Left lung (tissue), 10 donors: ENCODE data around the gene GNLY. TPM values are rescaled to one million over a fixed set of nuclear protein-coding genes. Genes with fewer than 3 reads are reported as not detected.

ENCODE experiments used
- ATAC-seq: fragments of 200-7000 bp; cut with Tn5 transposase; one replicate; pipeline ENCODE4 v1.9.1; 2020; ENCODE audit warnings: moderate library complexity
- DNase-seq, 4 donors: peaks; one replicate each; pipeline ENCODE4 v3.0.0-alpha.2; 2013 to 2020
- H3K27ac ChIP-seq, 2 donors: fragments of 200-600 bp; sonication (generic) in 1 of 2; one replicate each; pipeline versions ENCODE4 v1.5.0 to v1.8.0; 2020 to 2021
- H3K27me3 ChIP-seq, 2 donors: fragments of 200-600 bp; sonication (generic) in 1 of 2; one replicate each; pipeline versions ENCODE4 v1.5.0 to v1.8.0; 2020 to 2021
- H3K36me3 ChIP-seq, 2 donors: fragments of 200-600 bp; sonication (generic) in 1 of 2; one replicate each; pipeline versions ENCODE4 v1.5.0 to v1.8.0; 2020 to 2021
- H3K4me1 ChIP-seq, 2 donors: fragments of 200-600 bp; one replicate each; pipeline ENCODE4 v1.8.0; 2021
- H3K4me3 ChIP-seq, 2 donors: fragments of 200-600 bp; sonication (generic) in 1 of 2; one replicate each; pipeline versions ENCODE4 v1.5.0 to v1.8.0; 2020 to 2021; ENCODE audit warnings: mild to moderate bottlenecking in 1 of 2
- H3K9me3 ChIP-seq, 2 donors: fragments of 200-600 bp; sonication (generic) in 1 of 2; one replicate each; pipeline versions ENCODE4 v1.5.0 to v1.8.0; 2020 to 2021
- intact Hi-C, 2 donors: fragments of 100-400 bp; cut with DNase I; formaldehyde crosslinking; loops; one replicate each; pipeline versions ENCODE4 v1.11.2 to v1.14.2; 2022
- polyA plus RNA-seq, 6 donors: library from polyadenylated mRNA; unstranded; fragments of 120-200 nt; gene quantifications; one replicate each; pipeline ENCODE4 v1.2.1, GENCODE V29; 2013; ENCODE audit not compliant: insufficient read length in 6 of 6
- total RNA-seq, 2 donors: library from RNA; stranded (reverse); fragmentation: NEBNext Ultra II Directional; extraction: Animal tissue kit (Norgen Biotek cat#: 25700); gene quantifications; one replicate each; pipeline ENCODE4 v1.2.1, GENCODE V29; 2021
- TF ChIP-seq, protein P1 (sequence below), 2 donors: fragments of 200-600 bp; sonication (generic) in 1 of 2; IDR thresholded peaks; one replicate each; pipeline versions ENCODE4 v1.5.0 to v1.8.0; 2021; ENCODE audit warnings: antibody characterized with exemption in 2 of 2
- donor health status: DM: no; HTN: yes; CAD: no.
- donor health status: DM: no; HTN: no; CAD: no.

Gene GNLY
- total and polyA plus RNA-seq, 8 donors: 0.90 to 10.5 (median 2.2) TPM

DNA sequence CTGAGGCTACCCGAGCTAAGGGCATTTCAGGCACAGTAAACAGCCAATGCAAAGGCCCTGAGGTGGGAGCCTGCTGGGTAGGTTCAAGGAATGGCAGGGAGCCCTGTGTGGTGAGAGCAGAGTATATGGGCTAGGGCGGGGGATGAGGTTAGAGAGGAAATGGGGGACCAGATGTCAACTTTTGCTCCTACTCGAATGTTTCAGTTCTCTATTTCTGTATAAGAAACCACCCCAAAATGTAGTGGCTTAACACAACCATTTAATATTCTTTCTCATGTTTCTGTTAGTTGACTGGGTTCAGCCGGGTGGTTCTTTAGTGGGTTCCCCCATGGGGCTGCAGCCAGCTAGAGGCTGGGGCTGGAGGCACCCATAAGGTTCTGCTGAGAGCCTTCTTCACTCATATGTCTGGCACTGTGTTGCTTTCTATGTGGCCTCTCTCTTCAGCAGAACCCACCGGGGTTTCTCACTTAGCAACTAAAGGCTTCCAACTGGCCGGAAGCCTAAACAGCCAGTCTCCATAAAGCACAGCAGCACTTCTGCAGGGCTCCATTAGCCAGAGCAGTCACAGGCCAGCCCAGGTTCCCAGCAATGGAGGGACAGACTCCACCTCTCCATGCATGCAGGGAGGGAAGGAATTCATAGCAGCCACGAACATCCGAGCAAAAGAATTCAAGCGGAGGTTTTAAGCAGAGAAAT, 54.0 kb downstream of the GNLY start:
- peaks cover 21 to 73% of the 10 kb centered on the region in 2 donors for H3K4me1 ChIP-seq
- TF ChIP-seq, protein P1, sequence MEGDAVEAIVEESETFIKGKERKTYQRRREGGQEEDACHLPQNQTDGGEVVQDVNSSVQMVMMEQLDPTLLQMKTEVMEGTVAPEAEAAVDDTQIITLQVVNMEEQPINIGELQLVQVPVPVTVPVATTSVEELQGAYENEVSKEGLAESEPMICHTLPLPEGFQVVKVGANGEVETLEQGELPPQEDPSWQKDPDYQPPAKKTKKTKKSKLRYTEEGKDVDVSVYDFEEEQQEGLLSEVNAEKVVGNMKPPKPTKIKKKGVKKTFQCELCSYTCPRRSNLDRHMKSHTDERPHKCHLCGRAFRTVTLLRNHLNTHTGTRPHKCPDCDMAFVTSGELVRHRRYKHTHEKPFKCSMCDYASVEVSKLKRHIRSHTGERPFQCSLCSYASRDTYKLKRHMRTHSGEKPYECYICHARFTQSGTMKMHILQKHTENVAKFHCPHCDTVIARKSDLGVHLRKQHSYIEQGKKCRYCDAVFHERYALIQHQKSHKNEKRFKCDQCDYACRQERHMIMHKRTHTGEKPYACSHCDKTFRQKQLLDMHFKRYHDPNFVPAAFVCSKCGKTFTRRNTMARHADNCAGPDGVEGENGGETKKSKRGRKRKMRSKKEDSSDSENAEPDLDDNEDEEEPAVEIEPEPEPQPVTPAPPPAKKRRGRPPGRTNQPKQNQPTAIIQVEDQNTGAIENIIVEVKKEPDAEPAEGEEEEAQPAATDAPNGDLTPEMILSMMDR (IDR thresholded peaks at IDR 0.05): no peak
- no peak overlapping the region for H3K4me3 ChIP-seq
- H3K9me3 ChIP-seq: no peaks in the 10 kb centered on the region
- ATAC-seq (no peak), DNase-seq (no peak)
- H3K27me3 ChIP-seq: peaks cover 0 to 27% of the 10 kb centered on the region in 2 donors
- intact Hi-C loops: no loop called here
- H3K36me3 ChIP-seq: no peaks in the 10 kb centered on the region
- H3K27ac ChIP-seq: no peak overlapping the region

Other genes with a start within 250 kb of the GNLY start
- gene MAT2A, start 155.2 kb upstream of the GNLY start, total RNA-seq: 100 to 1,000 TPM; 135 to 194 TPM
- 100 to 1,000 TPM; 287 to 341 (median 313) TPM for gene MAT2A, start 155.2 kb upstream of the GNLY start, polyA plus RNA-seq
- gene GGCX, start 132.9 kb upstream of the GNLY start, total RNA-seq: 100 to 1,000 TPM in 1 of 2 donors, 10 to 100 TPM in 1; 71.8 to 126 TPM
- 10 to 100 TPM; 31.9 to 37.9 (median 37.0) TPM for gene GGCX, start 132.9 kb upstream of the GNLY start, polyA plus RNA-seq
- gene VAMP8, start 116.8 kb upstream of the GNLY start, total RNA-seq: 100 to 1,000 TPM; 176 to 250 TPM
- 10 to 100 TPM; 51.8 to 76.7 (median 62.4) TPM for gene VAMP8, start 116.8 kb upstream of the GNLY start, polyA plus RNA-seq
- gene VAMP5, start 109.9 kb upstream of the GNLY start, total RNA-seq: 10 to 100 TPM; 58.2 to 87.7 TPM
- gene VAMP5, start 109.9 kb upstream of the GNLY start, polyA plus RNA-seq: 10 to 100 TPM; 49.6 to 65.9 (median 55.7) TPM
- 100 to 1,000 TPM; 101 to 107 TPM for gene RNF181, start 98.6 kb upstream of the GNLY start, total RNA-seq
- gene RNF181, start 98.6 kb upstream of the GNLY start, polyA plus RNA-seq: 100 to 1,000 TPM in 3 of 6 donors, 10 to 100 TPM in 3; 94.9 to 109 (median 101) TPM
- 10 to 100 TPM; 28.2 to 39.6 TPM for gene TMEM150A, start 91.7 kb upstream of the GNLY start, total RNA-seq
- gene TMEM150A, start 91.7 kb upstream of the GNLY start, polyA plus RNA-seq: 10 to 100 TPM; 11.5 to 16.7 (median 13.2) TPM
- 10 to 100 TPM; 37.0 to 42.5 TPM for gene C2orf68, start 82.3 kb upstream of the GNLY start, total RNA-seq
- gene C2orf68, start 82.3 kb upstream of the GNLY start, polyA plus RNA-seq: 10 to 100 TPM; 69.9 to 79.0 (median 74.5) TPM
- gene USP39, start 78.2 kb upstream of the GNLY start, total RNA-seq: 10 to 100 TPM; 44.5 to 45.5 TPM
- 10 to 100 TPM; 55.1 to 70.8 (median 68.5) TPM for gene USP39, start 78.2 kb upstream of the GNLY start, polyA plus RNA-seq
- gene SFTPB, start 26.2 kb upstream of the GNLY start, total RNA-seq: over 10,000 TPM; 11,570 to 18,328 TPM
- 100 to 1,000 TPM; 183 to 652 (median 403) TPM for gene SFTPB, start 26.2 kb upstream of the GNLY start, polyA plus RNA-seq
- 10 to 100 TPM; 24.7 to 27.1 TPM for gene ATOH8, start 59.6 kb downstream of the GNLY start, total RNA-seq
- 10 to 100 TPM; 30.5 to 36.5 (median 34.9) TPM for gene ATOH8, start 59.6 kb downstream of the GNLY start, polyA plus RNA-seq
- gene ST3GAL5, start 194.6 kb downstream of the GNLY start, total RNA-seq: 100 to 1,000 TPM in 1 of 2 donors, 10 to 100 TPM in 1; 58.4 to 102 TPM
- 100 to 1,000 TPM in 2 of 6 donors, 10 to 100 TPM in 4; 68.8 to 108 (median 93.9) TPM for gene ST3GAL5, start 194.6 kb downstream of the GNLY start, polyA plus RNA-seq